Neural cell (in vitro differentiated cells): ENCODE measurements around the gene IFT22.
"Not testable (repeated sequence)": the region's sequence is repeated elsewhere in the genome, so short reads cannot be mapped to it uniquely, and the experiment has no call there.

Experiments used
- EP300 ChIP-seq: fragments of 450-650 bp; conservative IDR thresholded peaks from 2 replicates; pipeline ENCODE4 v1.6.1; 2014; ENCODE audit warnings: antibody characterized with exemption, mild to moderate bottlenecking, moderate library complexity; ENCODE audit not compliant: poor library complexity, severe bottlenecking
- EZH2 ChIP-seq: fragments of 200-600, 300-800 bp; shearing (Covaris generic), sonication (generic); IDR thresholded peaks from 2 replicates; pipeline ENCODE4 v1.6.1; 2014; ENCODE audit warnings: antibody characterized with exemption, low read length, borderline replicate concordance, mild to moderate bottlenecking; ENCODE audit not compliant: insufficient read depth, poor library complexity, severe bottlenecking
- MXI1 ChIP-seq: fragments of 450-650 bp; conservative IDR thresholded peaks from 2 replicates; pipeline ENCODE4 v1.6.1; 2014; ENCODE audit warnings: antibody characterized with exemption, mild to moderate bottlenecking; ENCODE audit not compliant: poor library complexity, severe bottlenecking
- POLR2AphosphoS5 ChIP-seq: IDR thresholded peaks from 2 replicates; pipeline ENCODE4 v1.6.1; 2012
- TAF1 ChIP-seq: IDR thresholded peaks from 2 replicates; pipeline ENCODE4 v1.6.1; 2012; ENCODE audit warnings: low read depth
- TF ChIP-seq, protein P1 (sequence below): fragments of 450-650 bp; IDR thresholded peaks from 2 replicates; pipeline ENCODE4 v1.5.1; 2014; ENCODE audit warnings: antibody characterized with exemption, mild to moderate bottlenecking, moderate library complexity; ENCODE audit not compliant: poor library complexity, severe bottlenecking

DNA sequence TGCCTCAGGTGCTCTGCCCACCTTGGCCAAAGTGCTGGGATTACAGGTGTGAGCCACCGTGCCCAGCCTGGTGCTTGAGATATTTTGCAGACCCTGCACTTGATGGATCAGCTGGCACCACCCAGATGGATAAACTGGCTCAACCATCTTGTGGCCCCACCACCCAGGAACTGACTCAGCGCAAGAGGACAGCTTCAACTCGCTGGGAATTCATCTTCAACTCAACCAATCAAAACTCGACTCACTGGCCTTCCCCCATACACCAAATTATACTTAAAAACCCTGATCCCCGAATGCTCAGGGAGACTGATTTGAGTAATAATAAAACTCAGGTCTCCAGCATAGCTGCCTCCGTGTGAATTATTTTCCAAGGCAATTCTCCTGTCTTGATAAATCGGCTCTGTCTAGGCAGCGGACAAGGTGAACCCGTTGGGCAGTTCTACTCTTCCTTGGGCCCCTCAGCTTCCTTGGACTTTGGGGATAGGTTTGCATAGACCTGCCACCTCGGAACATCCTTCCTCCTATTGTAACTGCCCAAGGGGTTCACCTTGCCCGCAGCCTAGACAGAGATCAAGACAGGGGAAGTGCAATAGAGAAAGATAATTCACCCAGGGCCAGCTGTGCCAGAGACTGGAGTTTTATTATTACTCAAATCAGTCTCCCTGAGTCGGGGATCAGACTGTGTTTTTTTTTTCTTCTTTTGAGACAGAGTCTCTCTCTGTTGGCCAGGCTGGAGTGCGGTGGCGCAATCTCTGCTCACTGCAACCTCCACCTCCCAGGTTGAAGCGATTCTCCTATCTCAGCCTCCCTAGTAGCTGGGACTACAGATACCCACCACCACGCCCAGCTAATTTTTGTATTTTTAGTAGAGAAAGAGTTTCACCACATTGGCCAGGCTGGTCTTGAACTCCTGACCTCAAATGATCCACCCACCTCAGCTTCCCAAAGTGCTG is 28.3 kb downstream of the IFT22 start:
- TF ChIP-seq, protein P1, sequence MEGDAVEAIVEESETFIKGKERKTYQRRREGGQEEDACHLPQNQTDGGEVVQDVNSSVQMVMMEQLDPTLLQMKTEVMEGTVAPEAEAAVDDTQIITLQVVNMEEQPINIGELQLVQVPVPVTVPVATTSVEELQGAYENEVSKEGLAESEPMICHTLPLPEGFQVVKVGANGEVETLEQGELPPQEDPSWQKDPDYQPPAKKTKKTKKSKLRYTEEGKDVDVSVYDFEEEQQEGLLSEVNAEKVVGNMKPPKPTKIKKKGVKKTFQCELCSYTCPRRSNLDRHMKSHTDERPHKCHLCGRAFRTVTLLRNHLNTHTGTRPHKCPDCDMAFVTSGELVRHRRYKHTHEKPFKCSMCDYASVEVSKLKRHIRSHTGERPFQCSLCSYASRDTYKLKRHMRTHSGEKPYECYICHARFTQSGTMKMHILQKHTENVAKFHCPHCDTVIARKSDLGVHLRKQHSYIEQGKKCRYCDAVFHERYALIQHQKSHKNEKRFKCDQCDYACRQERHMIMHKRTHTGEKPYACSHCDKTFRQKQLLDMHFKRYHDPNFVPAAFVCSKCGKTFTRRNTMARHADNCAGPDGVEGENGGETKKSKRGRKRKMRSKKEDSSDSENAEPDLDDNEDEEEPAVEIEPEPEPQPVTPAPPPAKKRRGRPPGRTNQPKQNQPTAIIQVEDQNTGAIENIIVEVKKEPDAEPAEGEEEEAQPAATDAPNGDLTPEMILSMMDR = not testable (repeated sequence)
- TF ChIP-seq TAF1, EP300, POLR2AphosphoS5, EZH2, MXI1: not testable (repeated sequence)
